Mesodermal cell (in vitro differentiated cells): Measurements from ENCODE around the gene CPLX3.

Source experiments
- H3K27ac ChIP-seq: 2 replicates; pipeline ENCODE4 v1.7.0; 2013; ENCODE audit warnings: mild to moderate bottlenecking, low read depth, low read length, moderate library complexity; ENCODE audit not compliant: severe bottlenecking
- H3K36me3 ChIP-seq: 2 replicates; pipeline ENCODE4 v1.7.1; 2013; ENCODE audit warnings: mild to moderate bottlenecking, low read length, moderate library complexity; ENCODE audit not compliant: control insufficient read depth, insufficient read depth
- H3K4me1 ChIP-seq: one replicate; pipeline ENCODE4 v1.7.1; 2013; ENCODE audit warnings: mild to moderate bottlenecking, low read length; ENCODE audit not compliant: insufficient read depth, control insufficient read depth, poor library complexity, severe bottlenecking
- H3K4me3 ChIP-seq: 2 replicates; pipeline ENCODE4 v1.7.0; 2013; ENCODE audit warnings: low read length, control low read depth, mild to moderate bottlenecking; ENCODE audit not compliant: insufficient read depth, poor library complexity, severe bottlenecking; ENCODE audit errors: extremely low read depth
- H3K9me3 ChIP-seq: 2 replicates; pipeline ENCODE4 v1.7.1; 2013; ENCODE audit warnings: mild to moderate bottlenecking, low read length, moderate library complexity; ENCODE audit not compliant: control insufficient read depth
- WGBS, 2 experiments: methylation state at CpG; one replicate each; pipeline ENCODE4 v1.1.5; 2013; ENCODE audit warnings: missing lambda C conversion rate in 2 of 2; ENCODE audit not compliant: insufficient coverage in 2 of 2; 5-methylcytosine and 5-hydroxymethylcytosine counted together

Gene CPLX3

DNA sequence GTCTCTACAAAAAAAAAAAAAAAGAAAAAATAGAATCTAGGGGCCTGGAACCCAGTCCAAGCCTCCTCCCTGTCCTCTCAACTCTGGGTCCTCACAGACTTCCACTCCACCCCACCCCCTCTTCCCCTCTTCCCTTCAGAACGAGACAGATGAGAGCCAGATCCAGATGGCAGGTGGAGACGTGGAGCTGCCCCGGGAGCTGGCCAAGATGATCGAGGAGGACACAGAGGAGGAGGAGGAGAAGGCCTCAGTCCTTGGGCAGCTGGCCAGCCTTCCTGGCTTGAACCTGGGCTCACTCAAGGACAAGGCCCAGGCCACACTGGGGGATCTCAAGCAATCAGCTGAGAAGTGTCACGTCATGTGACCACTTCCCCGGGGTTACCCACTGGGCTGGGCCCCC, 3.6 kb downstream of the CPLX3 start:
- 80 to 93% methylated on average over 3 to 5 of the region's 6 CpGs for WGBS, 2 experiments
- H3K9me3 ChIP-seq = no peaks in the 10 kb centered on the region
- no peak overlapping the region for H3K27ac ChIP-seq
- H3K4me3 ChIP-seq = no peak overlapping the region
- H3K36me3 ChIP-seq = no peaks in the 10 kb centered on the region
- no peaks in the 10 kb centered on the region for H3K4me1 ChIP-seq

GRCh38 chr15:74830868-74831267, 4.4 kb downstream of the CPLX3 start:
- Histone ChIP-seq H3K9me3 (no peaks in the 10 kb centered on the region), H3K4me1 (no peaks in the 10 kb centered on the region), H3K4me3 (no peak overlapping the region), H3K36me3 (no peaks in the 10 kb centered on the region), H3K27ac (no peak overlapping the region)
- whole genome bisulfite sequencing, 2 experiments = 92 to 93% methylated on average over 5 of the region's 5 CpGs

- H3K27ac ChIP-seq = no peak overlapping the region
- no peaks in the 10 kb centered on the region for H3K36me3 ChIP-seq
- H3K4me3 ChIP-seq = no peak overlapping the region
- no peaks in the 10 kb centered on the region for H3K9me3 ChIP-seq
- no peaks in the 10 kb centered on the region for H3K4me1 ChIP-seq
- 79 to 90% methylated on average over 10 to 12 of the region's 15 CpGs for WGBS, 2 experiments
Observed at GRCh38 chr15:74831813-74832495, 5.5 kb downstream of the CPLX3 start.

GRCh38 chr15:74832826-74833225, 6.4 kb downstream of the CPLX3 start:
- no peak overlapping the region for H3K4me3 ChIP-seq
- H3K4me1 ChIP-seq = no peaks in the 10 kb centered on the region
- WGBS, 2 experiments = 76 to 98% methylated on average over 4 of the region's 4 CpGs
- H3K36me3 ChIP-seq = no peaks in the 10 kb centered on the region
- no peak overlapping the region for H3K27ac ChIP-seq
- no peaks in the 10 kb centered on the region for H3K9me3 ChIP-seq

- Histone ChIP-seq H3K4me3 (no peak overlapping the region), H3K9me3 (no peaks in the 10 kb centered on the region), H3K4me1 (no peaks in the 10 kb centered on the region), H3K36me3 (peaks cover 5% of the 10 kb centered on the region), H3K27ac (no peak overlapping the region)
- WGBS, 2 experiments = 90% methylated on average over 6 to 10 of the region's 12 CpGs
Observed at GRCh38 chr15:74833376-74834107, 7.1 kb downstream of the CPLX3 start.

DNA sequence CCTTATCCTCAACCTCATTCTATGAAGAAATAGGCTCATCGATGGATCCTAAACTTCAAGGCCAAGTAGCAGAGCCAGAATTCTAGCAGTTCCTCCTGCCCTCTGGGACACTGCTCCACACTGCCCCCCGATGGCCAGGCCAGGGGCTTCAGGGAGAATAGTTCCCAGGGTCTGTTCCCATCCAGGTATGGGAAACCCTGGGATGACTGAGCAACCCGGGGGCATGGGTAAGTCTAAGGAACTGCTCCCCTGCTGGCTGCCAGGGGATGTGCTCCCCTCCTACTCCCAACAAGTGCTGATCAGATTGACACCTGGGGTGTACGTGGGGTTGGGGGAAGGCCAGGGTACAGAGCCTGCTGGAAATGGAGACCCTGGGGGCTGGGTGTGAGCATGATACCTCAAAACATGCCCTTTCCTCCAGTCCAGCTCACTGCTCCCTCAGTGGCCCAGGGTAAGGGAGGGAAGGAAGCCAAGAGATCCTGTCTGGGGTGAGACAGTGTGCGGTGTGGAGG, 8.9 kb downstream of the CPLX3 start:
- peaks cover 13% of the 10 kb centered on the region for H3K36me3 ChIP-seq
- no peak overlapping the region for H3K4me3 ChIP-seq
- 50 to 75% methylated on average over 2 of the region's 5 CpGs for WGBS, 2 experiments
- no peaks in the 10 kb centered on the region for H3K4me1 ChIP-seq
- H3K9me3 ChIP-seq = no peaks in the 10 kb centered on the region
- H3K27ac ChIP-seq = no peak overlapping the region

GRCh38 chr15:74836846-74837245, 10.4 kb downstream of the CPLX3 start:
- WGBS, 2 experiments = 82 to 92% methylated on average over 6 to 7 of the region's 7 CpGs
- Histone ChIP-seq H3K9me3 (no peaks in the 10 kb centered on the region), H3K4me1 (peaks cover 3% of the 10 kb centered on the region), H3K27ac (no peak overlapping the region), H3K4me3 (no peak overlapping the region), H3K36me3 (peaks cover 16% of the 10 kb centered on the region)

GRCh38 chr15:74837482-74838136, 11.2 kb downstream of the CPLX3 start:
- H3K4me1 ChIP-seq = peaks cover 3% of the 10 kb centered on the region
- H3K4me3 ChIP-seq = no peak overlapping the region
- no peaks in the 10 kb centered on the region for H3K9me3 ChIP-seq
- H3K36me3 ChIP-seq = peaks cover 17% of the 10 kb centered on the region
- 87 to 89% methylated on average over 12 to 13 of the region's 15 CpGs for WGBS, 2 experiments
- no peak overlapping the region for H3K27ac ChIP-seq

- Histone ChIP-seq H3K27ac (no peak overlapping the region), H3K9me3 (no peaks in the 10 kb centered on the region)
- WGBS, 2 experiments = 95% methylated on average over 3 of the region's 10 CpGs; no CpG with 5 or more reads in 1 of the 2 experiments
Observed at GRCh38 chr15:74838137-74838516, 11.7 kb downstream of the CPLX3 start.

GRCh38 chr15:74838746-74839525, 12.5 kb downstream of the CPLX3 start:
- no peak overlapping the region for H3K4me3 ChIP-seq
- H3K4me1 ChIP-seq = peaks cover 9% of the 10 kb centered on the region
- WGBS, 2 experiments = 92% methylated on average over 8 to 11 of the region's 11 CpGs
- H3K27ac ChIP-seq = no peak overlapping the region
- H3K36me3 ChIP-seq = peaks cover 17% of the 10 kb centered on the region
- no peaks in the 10 kb centered on the region for H3K9me3 ChIP-seq

More at GRCh38 chr15:74838137-74838516, 11.7 kb downstream of the CPLX3 start:
- Histone ChIP-seq H3K4me1 (peaks cover 3% of the 10 kb centered on the region), H3K4me3 (no peak overlapping the region), H3K36me3 (peaks cover 17% of the 10 kb centered on the region)
